ENCODE measurements around the gene RAB14. TPM values are rescaled to one million over a fixed set of nuclear protein-coding genes. Genes with fewer than 3 reads are reported as not detected.
"Not testable (repeated sequence)": the region's sequence is repeated elsewhere in the genome, so short reads cannot be mapped to it uniquely, and the experiment has no call there.

RAB14 gene
- total RNA-seq, 2 experiments from 2014 or later: 57.6 to 71.2 TPM

DNA sequence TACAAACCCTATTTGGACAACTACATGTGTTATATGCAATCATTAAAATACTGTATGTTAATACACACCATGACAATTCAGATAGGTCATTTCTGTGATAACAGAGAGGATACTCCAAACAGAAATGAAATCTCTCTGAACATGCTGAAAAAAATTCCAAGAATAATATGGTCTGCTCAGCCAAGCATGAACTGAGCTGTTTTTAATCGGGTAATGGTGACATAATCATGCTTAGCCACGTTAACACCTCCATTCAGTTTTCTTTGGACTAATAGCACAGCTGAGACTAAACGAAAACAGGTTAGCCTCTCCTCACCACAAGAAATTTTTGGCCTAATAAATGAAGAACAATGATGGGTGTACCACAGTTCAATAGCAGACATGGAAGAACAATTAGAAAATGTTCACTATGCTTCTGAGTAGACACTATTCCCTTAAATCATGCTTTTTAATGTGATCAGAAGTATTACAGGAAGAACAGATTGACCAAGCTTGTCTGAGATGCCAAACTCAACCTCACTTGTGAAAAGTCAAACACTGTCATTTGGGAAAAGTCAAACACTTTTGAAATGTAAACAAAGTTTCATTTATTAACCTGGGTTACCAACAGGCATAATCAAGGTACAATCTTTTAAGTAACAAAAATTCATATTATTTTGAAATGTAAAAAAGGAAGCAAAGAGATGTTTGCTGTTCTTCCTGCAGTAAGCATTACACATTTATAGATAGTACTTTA, 19.4 kb downstream of the RAB14 start:
- Mint-ChIP-seq H3K27me3 (no peaks in the 10 kb centered on the region), H3K9me3 (ENCODE audit: low read depth) (no peaks in the 10 kb centered on the region), H3K4me1 (peaks cover 42% of the 10 kb centered on the region), H3K4me3 (no peak overlapping the region), H3K27ac (peak overlapping the region; percentile 56), H3K36me3 (peaks cover 68% of the 10 kb centered on the region)
- CTCF ChIA-PET: interaction anchor here (0.8 kb wide), 1 partner anchor 13 kb away, joined by 3 read pairs; no protein-coding TSS in a partner anchor
- ATAC-seq (no peak), DNase-seq (no peak)

- DNase-seq (no peak), ATAC-seq (no peak)
- CTCF ChIA-PET: interaction anchor here (1.1 kb wide), 1 partner anchor 11 kb away, joined by 5 read pairs; no protein-coding TSS in a partner anchor
- no peaks in the 10 kb centered on the region for H3K9me3 Mint-ChIP-seq (ENCODE audit: low read depth)
- H3K36me3 Mint-ChIP-seq: peaks cover 65% of the 10 kb centered on the region
- H3K27me3 Mint-ChIP-seq: no peaks in the 10 kb centered on the region
- H3K27ac Mint-ChIP-seq: peak overlapping the region; percentile 32
- peaks cover 24% of the 10 kb centered on the region for H3K4me1 Mint-ChIP-seq
- H3K4me3 Mint-ChIP-seq: no peak overlapping the region
Measured at GRCh38 chr9:121179930-121180681, 21.6 kb downstream of the RAB14 start.

DNA sequence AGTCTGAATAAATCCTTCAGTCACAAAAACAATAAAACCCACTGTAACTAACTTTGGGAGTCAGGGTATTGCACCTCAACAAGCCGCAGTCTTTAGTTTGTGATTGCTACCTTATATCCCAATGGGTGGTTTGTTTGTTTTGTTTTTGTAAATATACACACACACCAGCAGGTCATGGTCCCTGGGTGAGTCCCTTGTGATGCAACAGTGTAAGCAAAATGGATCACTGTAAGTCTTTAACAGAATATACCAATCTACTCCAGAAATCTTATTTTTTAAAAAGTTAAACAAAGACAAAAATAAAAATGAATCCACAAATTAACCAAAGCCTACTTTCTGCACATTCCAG, 22.3 kb downstream of the RAB14 start:
- H3K27ac Mint-ChIP-seq; H3K9me3 Mint-ChIP-seq (ENCODE audit: low read depth); H3K4me3 Mint-ChIP-seq; CTCF ChIA-PET; DNase-seq; ATAC-seq; H3K27me3 Mint-ChIP-seq: not testable (repeated sequence)
- Mint-ChIP-seq H3K36me3 (peaks cover 66% of the 10 kb centered on the region), H3K4me1 (peaks cover 18% of the 10 kb centered on the region)

DNA sequence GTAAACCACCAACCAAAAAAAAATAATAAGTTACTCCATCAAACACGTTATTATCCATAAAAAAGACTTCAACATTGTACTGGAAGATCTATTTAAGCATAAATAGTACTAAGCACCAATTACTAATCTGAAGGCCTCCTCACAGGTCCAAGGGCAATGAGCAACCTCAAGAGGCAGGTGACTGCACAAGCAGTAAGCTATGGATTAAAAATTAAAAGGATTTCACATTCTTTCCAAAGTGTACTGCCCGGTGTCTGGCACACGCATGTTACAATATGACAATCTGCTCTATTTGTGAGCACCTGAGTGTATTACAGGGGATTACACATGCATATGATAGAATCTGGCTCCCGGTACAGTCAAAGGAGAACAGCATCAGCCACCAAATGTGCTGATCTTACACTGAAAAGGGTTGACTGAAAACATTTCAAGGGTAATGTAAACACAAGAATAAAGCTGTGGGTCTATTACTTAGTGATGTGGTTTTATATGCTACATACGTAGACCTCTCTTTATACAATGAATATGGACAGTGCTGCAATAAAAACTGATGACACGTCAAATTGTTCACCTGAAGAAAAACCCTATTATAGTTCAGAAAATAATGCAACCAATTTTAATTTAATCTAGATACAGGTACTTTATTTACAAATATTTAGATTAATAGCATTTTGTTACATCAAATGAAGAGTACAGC, 22.8 kb downstream of the RAB14 start:
- CTCF ChIA-PET: interaction anchor here (0.8 to 1.7 kb wide), 2 partner anchors 13 to 100 kb away, joined by 3 to 5 read pairs; no protein-coding TSS in a partner anchor
- H3K9me3 Mint-ChIP-seq (ENCODE audit: low read depth): no peaks in the 10 kb centered on the region
- peaks cover 66% of the 10 kb centered on the region for H3K36me3 Mint-ChIP-seq
- no peak for DNase-seq
- no peak overlapping the region for H3K4me3 Mint-ChIP-seq
- ATAC-seq: no peak
- H3K27ac Mint-ChIP-seq: no peak overlapping the region
- H3K27me3 Mint-ChIP-seq: no peaks in the 10 kb centered on the region
- peaks cover 14% of the 10 kb centered on the region for H3K4me1 Mint-ChIP-seq

- Mint-ChIP-seq H3K36me3 (peaks cover 74% of the 10 kb centered on the region), H3K27me3 (no peaks in the 10 kb centered on the region), H3K4me3 (no peak overlapping the region), H3K4me1 (peaks cover 3% of the 10 kb centered on the region), H3K9me3 (ENCODE audit: low read depth) (no peaks in the 10 kb centered on the region), H3K27ac (peak overlapping the region; percentile 2)
- ATAC-seq (no peak), DNase-seq (no peak)
- CTCF ChIA-PET: no interaction called here
Measured at GRCh38 chr9:121173501-121173900, 28.2 kb downstream of the RAB14 start.

DNA sequence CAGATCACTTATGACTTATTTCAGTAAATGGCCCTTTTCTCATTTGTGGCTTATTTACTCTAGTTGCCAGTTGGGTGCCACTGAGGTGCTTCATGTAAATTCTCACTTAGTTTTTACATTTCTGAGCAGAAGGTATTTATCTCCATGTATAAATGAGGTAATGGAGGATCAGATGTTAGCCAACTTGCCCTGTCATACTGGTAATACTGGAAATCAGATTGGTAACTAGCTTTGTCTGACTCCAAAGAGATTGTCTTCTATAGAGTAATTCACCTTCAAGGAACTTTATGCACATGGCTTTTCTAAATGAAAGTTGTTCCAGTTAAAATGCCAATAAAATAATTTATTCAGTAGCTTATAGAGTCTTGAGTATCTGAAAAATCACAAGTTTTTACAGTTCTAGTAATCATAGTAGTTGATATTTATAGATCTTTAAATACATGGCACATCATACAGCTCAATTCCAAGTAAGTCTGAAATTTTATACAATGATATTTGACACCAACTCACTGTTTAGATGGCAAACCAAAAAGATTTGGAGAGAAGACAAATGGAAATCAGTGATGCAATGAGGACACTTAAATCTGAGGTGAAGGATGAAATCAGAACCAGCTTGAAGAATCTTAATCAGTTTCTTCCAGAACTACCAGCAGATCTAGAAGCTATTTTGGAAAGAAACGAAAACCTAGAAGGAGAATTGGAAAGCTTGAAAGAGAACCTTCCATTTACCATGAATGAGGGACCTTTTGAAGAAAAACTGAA, 28.8 kb downstream of the RAB14 start:
- DNase-seq (no peak), ATAC-seq (no peak)
- Mint-ChIP-seq H3K4me1 (peaks cover 4% of the 10 kb centered on the region), H3K27ac (no peak overlapping the region), H3K4me3 (no peak overlapping the region), H3K36me3 (peaks cover 75% of the 10 kb centered on the region), H3K9me3 (ENCODE audit: low read depth) (no peaks in the 10 kb centered on the region), H3K27me3 (no peaks in the 10 kb centered on the region)
- CTCF ChIA-PET: no interaction called here

DNA sequence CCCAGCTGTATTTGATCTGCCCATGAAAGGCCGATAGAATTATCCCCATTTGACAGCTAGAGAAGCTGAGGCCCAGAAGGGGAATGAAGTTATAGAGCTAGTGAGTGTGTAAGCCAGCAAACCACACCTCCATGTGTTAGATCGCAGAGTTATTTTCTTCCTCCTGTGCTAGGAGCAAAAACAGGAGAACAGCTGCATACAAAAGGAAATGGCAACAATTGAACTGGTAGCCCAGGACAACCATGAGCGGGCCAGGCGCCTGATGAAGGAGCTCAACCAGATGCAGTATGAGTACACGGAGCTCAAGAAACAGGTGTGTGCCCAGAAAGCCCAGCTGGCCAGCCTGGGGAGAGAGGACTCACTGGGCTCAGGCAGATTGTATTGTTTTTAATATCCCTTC, 30.4 kb downstream of the RAB14 start:
- Mint-ChIP-seq H3K36me3 (peaks cover 75% of the 10 kb centered on the region), H3K4me3 (no peak overlapping the region), H3K4me1 (peaks cover 4% of the 10 kb centered on the region), H3K27me3 (no peaks in the 10 kb centered on the region), H3K9me3 (ENCODE audit: low read depth) (no peaks in the 10 kb centered on the region), H3K27ac (no peak overlapping the region)
- CTCF ChIA-PET: interaction anchor here (0.8 to 1.7 kb wide), 5 partner anchors 9 to 99 kb away, joined by 3 read pairs; no protein-coding TSS in a partner anchor
- ATAC-seq (no peak), DNase-seq (no peak)

DNA sequence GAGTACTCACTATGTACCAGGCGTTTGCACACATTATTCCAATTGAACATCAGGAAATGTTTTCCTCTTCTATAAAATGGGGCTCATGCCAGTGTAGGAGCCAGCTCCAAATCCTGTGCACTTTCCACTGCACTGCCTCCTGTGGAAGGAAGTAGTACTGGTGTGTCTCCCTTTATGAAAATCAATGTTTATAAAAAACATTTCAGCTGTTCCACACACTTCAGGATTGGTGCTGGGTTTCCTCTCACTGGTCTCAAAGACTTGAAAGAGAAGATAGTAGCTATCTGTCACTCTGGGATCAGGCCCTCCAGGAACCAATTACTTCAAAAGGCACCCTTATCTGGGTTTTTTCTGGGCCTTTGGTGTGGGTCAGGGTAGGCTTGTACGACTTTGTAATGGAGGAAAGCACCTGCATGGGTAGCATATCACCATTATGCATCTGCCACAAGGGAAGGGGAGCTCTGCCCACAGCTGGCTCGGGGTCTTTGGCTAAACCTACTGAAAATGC, 32.5 kb downstream of the RAB14 start:
- Mint-ChIP-seq H3K4me1 (peaks cover 4% of the 10 kb centered on the region), H3K27me3 (no peaks in the 10 kb centered on the region), H3K27ac (peak overlapping the region; percentile 61), H3K36me3 (peaks cover 75% of the 10 kb centered on the region), H3K9me3 (ENCODE audit: low read depth) (no peaks in the 10 kb centered on the region), H3K4me3 (no peak overlapping the region)
- ATAC-seq (peak; percentile 49), DNase-seq (no peak)
- CTCF ChIA-PET: interaction anchor here (1.2 to 2.5 kb wide), 9 partner anchors 9 to 92 kb away, joined by 3 to 11 read pairs (median 5); no protein-coding TSS in a partner anchor

DNA sequence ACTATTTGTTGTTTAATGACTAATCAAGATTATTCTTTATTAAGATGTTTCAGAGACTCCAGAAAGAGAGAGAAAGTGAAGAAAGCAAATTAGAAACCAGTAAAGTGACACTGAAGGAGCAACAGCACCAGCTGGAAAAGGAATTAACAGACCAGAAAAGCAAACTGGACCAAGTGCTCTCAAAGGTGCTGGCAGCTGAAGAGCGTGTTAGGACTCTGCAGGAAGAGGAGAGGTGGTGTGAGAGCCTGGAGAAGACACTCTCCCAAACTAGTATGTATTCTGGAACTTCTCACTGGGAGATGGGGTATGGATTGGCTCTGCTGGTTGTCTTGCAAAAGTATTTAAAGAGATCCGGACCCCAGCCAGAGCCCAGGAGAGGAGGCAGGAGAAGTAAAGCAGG, 33.6 kb downstream of the RAB14 start:
- Mint-ChIP-seq H3K4me3 (no peak overlapping the region), H3K27me3 (no peaks in the 10 kb centered on the region), H3K27ac (peak overlapping the region; percentile 5), H3K36me3 (peaks cover 71% of the 10 kb centered on the region), H3K4me1 (peaks cover 4% of the 10 kb centered on the region), H3K9me3 (ENCODE audit: low read depth) (no peaks in the 10 kb centered on the region)
- DNase-seq (no peak), ATAC-seq (no peak)
- CTCF ChIA-PET: interaction anchor here (1.4 to 2.5 kb wide), 2 partner anchors 31 to 47 kb away, joined by 4 to 9 read pairs; no protein-coding TSS in a partner anchor

GRCh38 chr9:121160025-121160424, 41.6 kb downstream of the RAB14 start:
- Mint-ChIP-seq H3K9me3 (ENCODE audit: low read depth) (no peaks in the 10 kb centered on the region), H3K27ac (peak overlapping the region; percentile 22), H3K4me1 (peaks cover 27% of the 10 kb centered on the region), H3K36me3 (peaks cover 69% of the 10 kb centered on the region), H3K4me3 (no peak overlapping the region), H3K27me3 (no peaks in the 10 kb centered on the region)
- no peak for DNase-seq
- CTCF ChIA-PET: interaction anchor here (3.3 kb wide), 1 partner anchor 10 kb away, joined by 11 read pairs; no protein-coding TSS in a partner anchor
- ATAC-seq: no peak

DNA sequence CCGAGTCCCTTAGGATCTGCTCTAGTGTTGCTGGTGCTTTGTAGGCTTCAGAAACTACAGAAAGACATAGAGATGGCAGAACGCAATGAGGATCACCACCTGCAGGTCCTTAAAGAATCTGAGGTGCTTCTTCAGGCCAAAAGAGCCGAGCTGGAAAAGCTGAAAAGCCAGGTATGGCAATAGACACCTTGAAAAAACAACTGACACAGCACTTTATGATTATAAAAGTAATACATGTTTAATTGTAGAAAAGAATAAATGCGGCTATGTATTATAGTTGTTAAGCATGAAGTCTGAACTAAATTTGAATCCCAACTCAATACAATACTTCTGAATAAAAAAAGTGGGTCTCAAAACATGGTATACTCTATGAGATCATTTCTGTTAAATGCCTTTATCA, 43.7 kb downstream of the RAB14 start:
- H3K9me3 Mint-ChIP-seq (ENCODE audit: low read depth): no peaks in the 10 kb centered on the region
- H3K27ac Mint-ChIP-seq: no peak overlapping the region
- H3K36me3 Mint-ChIP-seq: peaks cover 70% of the 10 kb centered on the region
- CTCF ChIA-PET: interaction anchor here (1.0 to 3.3 kb wide), 4 partner anchors 12 to 98 kb away, joined by 4 to 11 read pairs (median 4); no protein-coding TSS in a partner anchor
- no peak overlapping the region for H3K4me3 Mint-ChIP-seq
- ATAC-seq (no peak), DNase-seq (no peak)
- H3K4me1 Mint-ChIP-seq: peaks cover 42% of the 10 kb centered on the region
- H3K27me3 Mint-ChIP-seq: no peaks in the 10 kb centered on the region

- Mint-ChIP-seq H3K27ac (peak overlapping the region; percentile 87), H3K4me3 (peak overlapping the region; percentile 2), H3K9me3 (ENCODE audit: low read depth) (no peaks in the 10 kb centered on the region), H3K36me3 (peaks cover 74% of the 10 kb centered on the region), H3K4me1 (peaks cover 53% of the 10 kb centered on the region), H3K27me3 (no peaks in the 10 kb centered on the region)
- DNase-seq: peak; percentile 49
- ATAC-seq: peak; percentile 91
- CTCF ChIA-PET: interaction anchor here (1.1 kb wide), 1 partner anchor 175 kb away, joined by 3 read pairs; no protein-coding TSS in a partner anchor
Measured at GRCh38 chr9:121156263-121156731, 45.4 kb downstream of the RAB14 start.

All from activated CD8-positive, alpha-beta memory T cell treated with anti-CD3 and anti-CD28 coated beads, Interleukin-2, amount 10 ng/mL, durations not matched to agents 7 days and 5 days (primary cell).